Endothelial cell (in vitro differentiated cells): ENCODE results near the gene CNTRL. TPM values are rescaled to one million over a fixed set of nuclear protein-coding genes. Genes with fewer than 3 reads are reported as not detected.

ENCODE experiments used
- DNase-seq: peaks from one replicate; pipeline ENCODE4 v3.0.0; 2021; ENCODE audit warnings: low spot score
- H3K27ac Mint-ChIP-seq: one replicate; pipeline ENCODE4 v1.8.0; 2021; ENCODE audit warnings: mixed read lengths, inconsistent platforms; ENCODE audit not compliant: unreplicated experiment
- H3K27me3 Mint-ChIP-seq: one replicate; pipeline ENCODE4 v1.8.0; 2021; ENCODE audit warnings: mild to moderate bottlenecking, moderate library complexity, mixed read lengths, inconsistent platforms; ENCODE audit not compliant: unreplicated experiment
- H3K36me3 Mint-ChIP-seq: one replicate; pipeline ENCODE4 v1.8.0; 2021; ENCODE audit warnings: mild to moderate bottlenecking, low read depth, mixed read lengths, inconsistent platforms; ENCODE audit not compliant: unreplicated experiment
- H3K4me1 Mint-ChIP-seq: one replicate; pipeline ENCODE4 v1.8.0; 2021; ENCODE audit warnings: mild to moderate bottlenecking, mixed read lengths, inconsistent platforms; ENCODE audit not compliant: unreplicated experiment
- H3K4me3 Mint-ChIP-seq: one replicate; pipeline ENCODE4 v1.8.0; 2021; ENCODE audit warnings: mild to moderate bottlenecking, mixed read lengths, inconsistent platforms; ENCODE audit not compliant: unreplicated experiment
- H3K9me3 Mint-ChIP-seq: one replicate; pipeline ENCODE4 v1.8.0; 2021; ENCODE audit warnings: mixed read lengths, inconsistent platforms; ENCODE audit not compliant: unreplicated experiment
- CTCF ChIP-seq: fragments of 200-600 bp; sonication (generic); IDR thresholded peaks from one replicate; pipeline ENCODE4 v1.5.0; 2021; ENCODE audit warnings: antibody characterized with exemption; ENCODE audit not compliant: unreplicated experiment
- total RNA-seq: library from RNA; stranded (reverse); fragmentation: NEBNext Ultra II Directional; extraction: Animal tissue kit (Norgen Biotek cat#: 25700); gene quantifications from one replicate; pipeline ENCODE4 v1.2.1, GENCODE V29; 2021; ENCODE audit not compliant: unreplicated experiment

The CNTRL gene
- total RNA-seq, 1 donor from 2014 or later, result 23.6 TPM

- no peak for DNase-seq
- no peaks in the 10 kb centered on the region for H3K9me3 Mint-ChIP-seq
- no peaks in the 10 kb centered on the region for H3K4me1 Mint-ChIP-seq
- H3K36me3 Mint-ChIP-seq, result no peaks in the 10 kb centered on the region
- H3K27me3 Mint-ChIP-seq, result no peaks in the 10 kb centered on the region
- no peak overlapping the region for H3K27ac Mint-ChIP-seq
- no peak overlapping the region for H3K4me3 Mint-ChIP-seq
- TF ChIP-seq CTCF, result no peak
Observed at GRCh38 chr9:121059513-121059912, 15.2 kb upstream of the CNTRL start.

GRCh38 chr9:121059998-121060636 lies 14.6 kb upstream of the CNTRL start:
- Mint-ChIP-seq H3K4me1 (no peaks in the 10 kb centered on the region), H3K36me3 (no peaks in the 10 kb centered on the region), H3K9me3 (no peaks in the 10 kb centered on the region), H3K4me3 (no peak overlapping the region), H3K27me3 (no peaks in the 10 kb centered on the region), H3K27ac (no peak overlapping the region)
- peak; percentile 76 for TF ChIP-seq CTCF
- peak; percentile 51 for DNase-seq

GRCh38 chr9:121066850-121067249 lies 7.9 kb upstream of the CNTRL start:
- no peak for DNase-seq
- Mint-ChIP-seq H3K27ac (no peak overlapping the region), H3K4me1 (no peaks in the 10 kb centered on the region), H3K4me3 (no peak overlapping the region), H3K9me3 (no peaks in the 10 kb centered on the region), H3K27me3 (no peaks in the 10 kb centered on the region), H3K36me3 (no peaks in the 10 kb centered on the region)
- TF ChIP-seq CTCF, result no peak

GRCh38 chr9:121067640-121068039 lies 7.1 kb upstream of the CNTRL start:
- Mint-ChIP-seq H3K9me3 (no peaks in the 10 kb centered on the region), H3K4me3 (no peak overlapping the region), H3K27me3 (no peaks in the 10 kb centered on the region), H3K27ac (no peak overlapping the region), H3K4me1 (no peaks in the 10 kb centered on the region), H3K36me3 (no peaks in the 10 kb centered on the region)
- no peak for DNase-seq
- no peak for TF ChIP-seq CTCF

GRCh38 chr9:121069396-121069795 lies 5.4 kb upstream of the CNTRL start:
- H3K27me3 Mint-ChIP-seq, result peaks cover 6% of the 10 kb centered on the region
- no peak for DNase-seq
- H3K9me3 Mint-ChIP-seq, result no peaks in the 10 kb centered on the region
- peaks cover 5% of the 10 kb centered on the region for H3K4me1 Mint-ChIP-seq
- no peaks in the 10 kb centered on the region for H3K36me3 Mint-ChIP-seq
- no peak overlapping the region for H3K27ac Mint-ChIP-seq
- H3K4me3 Mint-ChIP-seq, result no peak overlapping the region
- TF ChIP-seq CTCF, result no peak
